SK-N-MC (cell line): ENCODE results near the gene ZFAND2A.

Source experiments
- EZH2 ChIP-seq: fragments of 200-600 bp; sonication (generic); IDR thresholded peaks from one replicate; pipeline ENCODE4 v1.6.1; 2017; ENCODE audit warnings: antibody characterized with exemption
- POLR2AphosphoS5 ChIP-seq: IDR thresholded peaks from 2 replicates; pipeline ENCODE4 v1.6.1; 2012; ENCODE audit warnings: mild to moderate bottlenecking, low read depth, low read length, borderline replicate concordance

GRCh38 chr7:1209097-1209496, 49.1 kb upstream of the ZFAND2A start:
- TF ChIP-seq POLR2AphosphoS5 = no peak
- no peak for TF ChIP-seq EZH2
